Fibroblast of lung (primary cell): ENCODE results near the gene CDC42EP3. TPM values are rescaled to one million over a fixed set of nuclear protein-coding genes. Genes with fewer than 3 reads are reported as not detected.

Experiments
- DNase-seq, 2 donors: peaks; one replicate each; pipeline versions ENCODE4 v3.0.0 to v3.0.0-alpha.2; 2010; ENCODE audit warnings: low read depth in 2 of 2
- H2AFZ ChIP-seq: 2 replicates; pipeline ENCODE4 v1.5.1; 2012; ENCODE audit warnings: low read length, control low read depth, inconsistent platforms
- H3K27ac ChIP-seq: 2 replicates; pipeline ENCODE4 v1.5.1; 2011; ENCODE audit warnings: low read length, control low read depth; ENCODE audit not compliant: insufficient read depth
- H3K27me3 ChIP-seq: 2 replicates; pipeline ENCODE4 v1.5.1; 2011; ENCODE audit warnings: mild to moderate bottlenecking, low read length; ENCODE audit not compliant: control insufficient read depth, insufficient read depth
- H3K36me3 ChIP-seq: 2 replicates; pipeline ENCODE4 v1.5.1; 2011; ENCODE audit warnings: low read length; ENCODE audit not compliant: control insufficient read depth, insufficient read depth
- H3K4me1 ChIP-seq: 2 replicates; pipeline ENCODE4 v1.5.1; 2011; ENCODE audit warnings: low read length; ENCODE audit not compliant: control insufficient read depth, insufficient read depth; ENCODE audit errors: extremely low read depth
- H3K4me2 ChIP-seq: 2 replicates; pipeline ENCODE4 v1.5.1; 2011; ENCODE audit warnings: low read length, control low read depth; ENCODE audit not compliant: insufficient read depth; ENCODE audit errors: extremely low read depth
- H3K4me3 ChIP-seq, 4 experiments: fragments of 200-600 bp in 1 of 4; sonication (generic) in 1 of 4; replicated peaks in 1 of 4; 2 replicates each; pipeline ENCODE4 v1.5.1; 2011 to 2016; ENCODE audit warnings: low read length in 4 of 4, low read depth in 3 of 4, mild to moderate bottlenecking in 3 of 4, control low read depth in 2 of 4, inconsistent platforms in 1 of 4, mixed read lengths in 1 of 4; ENCODE audit not compliant: insufficient read depth in 1 of 4; ENCODE audit errors: control extremely low read depth in 1 of 4
- H3K79me2 ChIP-seq: 2 replicates; pipeline ENCODE4 v1.5.1; 2012; ENCODE audit warnings: mild to moderate bottlenecking, low read length, inconsistent platforms; ENCODE audit not compliant: control insufficient read depth, insufficient read depth
- H3K9ac ChIP-seq: 2 replicates; pipeline ENCODE4 v1.5.1; 2011; ENCODE audit warnings: mild to moderate bottlenecking, low read length, control low read depth; ENCODE audit not compliant: insufficient read depth
- H3K9me3 ChIP-seq: 2 replicates; pipeline ENCODE4 v1.5.1; 2012; ENCODE audit warnings: low read depth, low read length; ENCODE audit not compliant: control insufficient read depth, insufficient read depth
- H4K20me1 ChIP-seq: 2 replicates; pipeline ENCODE4 v1.5.1; 2011; ENCODE audit warnings: low read length; ENCODE audit not compliant: control insufficient read depth, insufficient read depth; ENCODE audit errors: extremely low read depth
- EZH2 ChIP-seq: IDR thresholded peaks from 2 replicates; pipeline ENCODE4 v1.5.1; 2012; ENCODE audit warnings: low read length, control low read depth, mild to moderate bottlenecking; ENCODE audit errors: missing control alignments
- polyA plus RNA-seq, 2 donors: library from polyadenylated mRNA; depleted of rRNA in 1 of 2; stranded (reverse) in 1 of 2; unstranded in 1 of 2; fragments of >200 nt; gene quantifications; 2 replicates each; pipeline ENCODE4 v1.2.1, GENCODE V29; 2011 to 2012; ENCODE audit warnings: missing spikeins in 1 of 2
- total RNA-seq: library from RNA; depleted of rRNA; stranded (reverse); fragments of >200 nt; gene quantifications from 2 replicates; pipeline ENCODE4 v1.2.1, GENCODE V29; 2014
- TF ChIP-seq, protein P1 (sequence below), 2 donors: IDR thresholded peaks in 1 of 2; conservative IDR thresholded peaks in 1 of 2; 1 replicate in 1 of 2; 2 replicates in 1 of 2; pipeline ENCODE4 v1.5.1; 2011 to 2012; ENCODE audit warnings: low read length in 2 of 2, control low read depth in 1 of 2, inconsistent platforms in 1 of 2, low read depth in 1 of 2, mild to moderate bottlenecking in 1 of 2

The CDC42EP3 gene
- total and polyA plus RNA-seq, 2 donors (not counting 1 experiment from before 2014, with no cell fraction given): 19.2 to 328 TPM

DNA sequence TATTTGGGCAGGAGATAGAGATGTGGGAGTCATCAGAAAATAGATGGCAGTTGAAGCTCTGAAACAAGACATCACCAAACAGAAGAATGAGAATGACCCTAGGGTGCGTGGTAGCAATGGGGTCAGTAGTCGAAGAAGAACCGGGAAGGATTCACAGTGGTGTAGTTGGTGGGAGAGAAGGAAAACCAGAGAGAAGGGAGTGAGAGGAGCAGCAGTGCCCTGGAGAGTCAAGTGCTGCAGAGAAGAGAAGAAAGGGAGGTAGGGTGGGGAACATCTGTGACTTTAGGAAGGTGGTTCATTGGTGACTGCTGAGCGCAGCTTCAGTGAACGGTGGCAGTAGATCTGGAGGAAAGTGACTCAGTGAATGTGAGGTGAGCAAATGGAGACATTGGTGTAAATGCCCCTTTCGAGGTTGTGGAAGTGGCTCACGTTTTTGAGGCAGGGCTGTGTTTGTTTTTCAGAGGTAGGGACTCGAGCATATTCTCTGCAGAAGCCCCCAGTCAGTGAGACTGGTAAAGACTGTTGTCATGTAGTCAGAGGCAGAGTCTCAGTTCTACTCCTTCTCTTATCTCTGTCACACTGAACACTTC lies 36.4 kb downstream of the CDC42EP3 start:
- no peaks in the 10 kb centered on the region for H3K36me3 ChIP-seq
- H3K79me2 ChIP-seq: no peaks in the 10 kb centered on the region
- no peak for DNase-seq
- H3K9me3 ChIP-seq: no peaks in the 10 kb centered on the region
- no peak for TF ChIP-seq EZH2
- TF ChIP-seq, protein P1, sequence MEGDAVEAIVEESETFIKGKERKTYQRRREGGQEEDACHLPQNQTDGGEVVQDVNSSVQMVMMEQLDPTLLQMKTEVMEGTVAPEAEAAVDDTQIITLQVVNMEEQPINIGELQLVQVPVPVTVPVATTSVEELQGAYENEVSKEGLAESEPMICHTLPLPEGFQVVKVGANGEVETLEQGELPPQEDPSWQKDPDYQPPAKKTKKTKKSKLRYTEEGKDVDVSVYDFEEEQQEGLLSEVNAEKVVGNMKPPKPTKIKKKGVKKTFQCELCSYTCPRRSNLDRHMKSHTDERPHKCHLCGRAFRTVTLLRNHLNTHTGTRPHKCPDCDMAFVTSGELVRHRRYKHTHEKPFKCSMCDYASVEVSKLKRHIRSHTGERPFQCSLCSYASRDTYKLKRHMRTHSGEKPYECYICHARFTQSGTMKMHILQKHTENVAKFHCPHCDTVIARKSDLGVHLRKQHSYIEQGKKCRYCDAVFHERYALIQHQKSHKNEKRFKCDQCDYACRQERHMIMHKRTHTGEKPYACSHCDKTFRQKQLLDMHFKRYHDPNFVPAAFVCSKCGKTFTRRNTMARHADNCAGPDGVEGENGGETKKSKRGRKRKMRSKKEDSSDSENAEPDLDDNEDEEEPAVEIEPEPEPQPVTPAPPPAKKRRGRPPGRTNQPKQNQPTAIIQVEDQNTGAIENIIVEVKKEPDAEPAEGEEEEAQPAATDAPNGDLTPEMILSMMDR (conservative IDR thresholded peaks at IDR 0.05 in 1 of 2, IDR thresholded peaks at IDR 0.05 in 1 of 2; ENCODE audit: low read depth in 1 of 2, low read length in 2 of 2): no peak
- H2AFZ ChIP-seq: no peak overlapping the region
- no peak overlapping the region for H3K4me3 ChIP-seq
- H3K4me2 ChIP-seq: no peak overlapping the region
- H3K9ac ChIP-seq: no peak overlapping the region
- no peaks in the 10 kb centered on the region for H4K20me1 ChIP-seq
- no peaks in the 10 kb centered on the region for H3K27me3 ChIP-seq
- H3K27ac ChIP-seq: no peak overlapping the region
- no peaks in the 10 kb centered on the region for H3K4me1 ChIP-seq

DNA sequence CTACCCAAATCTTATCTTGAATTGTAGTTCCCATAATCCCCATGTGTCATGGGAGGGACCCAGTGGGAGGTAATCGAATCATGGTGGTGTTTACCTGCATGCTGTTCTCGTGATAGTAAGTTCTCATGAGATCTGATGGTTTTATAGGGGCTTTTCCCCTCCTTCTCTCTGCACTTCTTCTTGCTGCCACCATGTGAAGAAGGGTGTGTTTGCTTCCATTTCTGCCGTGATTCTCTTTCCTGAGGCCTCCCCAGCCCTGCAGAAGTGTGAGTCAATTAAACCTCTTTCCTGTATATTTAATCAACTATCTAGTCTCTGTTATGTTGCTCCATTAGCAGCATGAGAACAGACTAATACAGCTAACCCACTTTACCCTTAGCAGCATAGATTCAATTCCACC lies 37.6 kb downstream of the CDC42EP3 start:
- Histone ChIP-seq H3K9ac (no peak overlapping the region), H3K9me3 (no peaks in the 10 kb centered on the region), H3K79me2 (no peaks in the 10 kb centered on the region), H3K27me3 (no peaks in the 10 kb centered on the region), H2AFZ (no peak overlapping the region), H3K4me2 (no peak overlapping the region), H3K4me1 (peaks cover 2% of the 10 kb centered on the region), H3K36me3 (no peaks in the 10 kb centered on the region), H4K20me1 (no peaks in the 10 kb centered on the region), H3K27ac (no peak overlapping the region), H3K4me3 (no peak overlapping the region)
- TF ChIP-seq, protein P1 (conservative IDR thresholded peaks at IDR 0.05 in 1 of 2, IDR thresholded peaks at IDR 0.05 in 1 of 2; ENCODE audit: low read depth in 1 of 2, low read length in 2 of 2): no peak
- TF ChIP-seq EZH2: no peak
- DNase-seq: no peak

DNA sequence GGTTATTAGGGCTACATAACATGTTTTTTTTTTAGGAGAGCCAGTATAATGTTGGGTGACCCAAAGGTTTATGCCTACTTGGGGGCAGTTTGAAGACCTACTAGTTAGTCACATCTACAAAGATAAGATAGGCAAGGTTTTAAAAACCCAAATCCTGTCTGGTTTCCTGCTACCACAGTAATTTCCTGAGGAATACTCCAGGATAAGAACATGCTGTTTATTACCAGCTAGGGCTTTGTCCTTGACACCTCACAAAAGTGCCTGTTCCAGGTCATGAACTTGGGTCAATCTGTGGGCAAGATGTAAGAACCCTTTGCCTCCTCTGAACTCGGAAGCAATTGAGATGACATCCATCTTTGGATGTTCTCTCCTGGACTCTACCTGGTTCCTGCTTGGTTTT lies 38.2 kb downstream of the CDC42EP3 start:
- Histone ChIP-seq H3K4me1 (peaks cover 2% of the 10 kb centered on the region), H3K36me3 (no peaks in the 10 kb centered on the region), H4K20me1 (no peaks in the 10 kb centered on the region), H3K9ac (no peak overlapping the region), H3K4me2 (no peak overlapping the region), H3K27ac (no peak overlapping the region), H3K9me3 (no peaks in the 10 kb centered on the region), H3K27me3 (no peaks in the 10 kb centered on the region), H3K4me3 (no peak overlapping the region), H2AFZ (no peak overlapping the region), H3K79me2 (no peaks in the 10 kb centered on the region)
- TF ChIP-seq EZH2: no peak
- TF ChIP-seq, protein P1 (conservative IDR thresholded peaks at IDR 0.05 in 1 of 2, IDR thresholded peaks at IDR 0.05 in 1 of 2; ENCODE audit: low read depth in 1 of 2, low read length in 2 of 2): no peak
- DNase-seq: no peak
